HG03460 (cell line): Measurements from ENCODE around the gene FRMPD2.
"Not testable (repeated sequence)": the region's sequence is repeated elsewhere in the genome, so short reads cannot be mapped to it uniquely, and the experiment has no call there.

Experiments
- ATAC-seq: cut with Tn5 transposase; IDR thresholded peaks from one replicate; pipeline ENCODE4 v1.9.1; 2021; ENCODE audit not compliant: unreplicated experiment

FRMPD2 gene

GRCh38 chr10:48143721-48144642 lies 130.5 kb downstream of the FRMPD2 start:
- ATAC-seq: not testable (repeated sequence)

GRCh38 chr10:48140949-48141348 lies 133.5 kb downstream of the FRMPD2 start:
- ATAC-seq: not testable (repeated sequence)

GRCh38 chr10:48139953-48140850 lies 134.3 kb downstream of the FRMPD2 start:
- ATAC-seq: not testable (repeated sequence)

DNA sequence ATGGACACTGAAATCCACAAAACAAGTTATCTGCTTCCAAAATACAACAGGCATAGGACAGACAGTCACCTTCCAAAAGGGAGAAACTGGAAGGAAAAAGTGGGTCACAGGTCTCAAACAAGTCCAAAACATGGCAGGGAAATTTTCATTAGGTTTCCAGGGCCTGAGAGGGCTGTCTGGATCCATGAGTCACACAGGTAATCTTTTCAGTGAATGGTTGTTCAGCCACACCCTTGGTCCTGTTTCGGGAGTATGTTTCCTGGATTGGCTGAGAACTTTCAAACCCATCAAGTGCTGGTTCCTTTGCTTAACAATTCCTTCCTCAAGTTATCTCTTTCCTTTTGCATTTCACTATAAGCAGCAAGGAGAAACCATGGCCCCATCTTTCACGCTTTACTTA lies 145.5 kb downstream of the FRMPD2 start:
- not testable (repeated sequence) for ATAC-seq

DNA sequence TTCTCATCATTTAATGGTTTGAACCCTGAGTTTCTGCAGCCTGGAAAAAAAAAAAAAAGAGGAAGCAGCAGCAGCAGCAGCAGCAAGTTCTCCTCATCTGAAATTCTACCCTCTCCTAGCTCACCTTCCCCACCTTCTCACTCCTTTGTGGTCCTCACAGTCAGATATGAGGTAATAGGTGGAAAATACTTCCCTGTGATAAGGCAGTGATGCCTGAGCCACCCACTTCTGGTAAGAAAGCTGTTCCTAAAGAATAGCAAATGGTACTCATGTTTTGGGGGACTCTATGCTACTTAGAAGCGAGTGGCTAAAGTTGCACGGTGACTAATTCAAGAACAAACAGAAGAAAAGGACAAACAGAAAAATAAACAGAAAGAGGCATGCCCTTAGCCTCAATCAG lies 148.2 kb downstream of the FRMPD2 start:
- not testable (repeated sequence) for ATAC-seq

DNA sequence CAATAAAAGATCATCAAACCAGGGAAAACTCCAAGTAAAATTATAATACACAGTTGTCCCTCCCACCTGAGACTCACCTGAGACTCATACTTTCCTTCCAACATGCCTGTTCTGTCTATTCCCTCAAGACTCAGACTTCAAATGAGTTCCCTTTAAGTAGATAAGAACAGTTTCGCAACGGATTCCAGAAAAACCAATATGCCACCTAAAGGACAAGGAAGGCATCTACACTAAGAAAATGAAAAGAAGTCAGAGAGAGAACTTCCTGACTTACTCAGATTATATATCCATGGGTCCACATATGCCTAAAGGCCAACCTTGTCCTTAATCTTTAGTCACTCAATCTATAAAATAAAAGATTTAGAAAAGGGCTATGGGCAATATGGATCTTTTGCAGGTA lies 148.9 kb downstream of the FRMPD2 start:
- not testable (repeated sequence) for ATAC-seq

DNA sequence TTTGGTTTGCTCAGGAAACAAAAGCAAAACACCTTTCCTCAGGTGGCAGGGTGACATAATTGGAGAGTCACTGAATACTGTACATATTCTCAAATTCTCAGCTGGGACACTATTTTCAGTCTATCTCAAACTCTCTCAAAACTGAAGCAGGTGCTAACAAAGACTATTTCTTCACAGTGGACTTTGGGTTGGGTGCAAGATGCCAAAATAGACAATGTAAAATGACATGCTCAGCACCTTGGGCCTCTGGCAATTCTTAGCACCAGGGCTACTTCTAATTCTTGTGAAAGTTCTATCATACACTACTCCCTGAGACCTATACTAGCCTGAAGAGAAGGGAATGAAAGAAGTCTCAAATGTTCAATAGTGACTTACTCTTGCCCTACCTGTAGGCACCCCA lies 151.9 kb downstream of the FRMPD2 start:
- not testable (repeated sequence) for ATAC-seq

GRCh38 chr10:48110277-48110676 lies 164.2 kb downstream of the FRMPD2 start:
- ATAC-seq: not testable (repeated sequence)
